BLaER1 (cell line): ENCODE measurements around the gene LDB2.

Experiments used
- H3K27ac ChIP-seq: shearing (Covaris generic); formaldehyde crosslinking; 2 replicates; pipeline ENCODE4 v1.8.1; 2022
- H3K27me3 ChIP-seq: shearing (Covaris generic); formaldehyde crosslinking; 2 replicates; pipeline ENCODE4 v1.8.1; 2022
- H3K36me3 ChIP-seq: shearing (Covaris generic); formaldehyde crosslinking; 2 replicates; pipeline ENCODE4 v1.8.1; 2022
- H3K4me1 ChIP-seq: shearing (Covaris generic); formaldehyde crosslinking; 2 replicates; pipeline ENCODE4 v1.8.1; 2022
- H3K4me2 ChIP-seq: shearing (Covaris generic); formaldehyde crosslinking; 2 replicates; pipeline ENCODE4 v1.8.1; 2022
- H3K4me3 ChIP-seq: shearing (Covaris generic); formaldehyde crosslinking; 2 replicates; pipeline ENCODE4 v1.8.1; 2022
- H3K9ac ChIP-seq: shearing (Covaris generic); formaldehyde crosslinking; 2 replicates; pipeline ENCODE4 v1.8.1; 2022
- H3K9me3 ChIP-seq: shearing (Covaris generic); formaldehyde crosslinking; 2 replicates; pipeline ENCODE4 v1.8.1; 2022
- H4K20me1 ChIP-seq: shearing (Covaris generic); formaldehyde crosslinking; 2 replicates; pipeline ENCODE4 v1.8.1; 2022
- Cebpa-rat ChIP-seq: shearing (Covaris generic); IDR thresholded peaks from 2 replicates; pipeline ENCODE4 v1.8.1; 2022

Gene LDB2

DNA sequence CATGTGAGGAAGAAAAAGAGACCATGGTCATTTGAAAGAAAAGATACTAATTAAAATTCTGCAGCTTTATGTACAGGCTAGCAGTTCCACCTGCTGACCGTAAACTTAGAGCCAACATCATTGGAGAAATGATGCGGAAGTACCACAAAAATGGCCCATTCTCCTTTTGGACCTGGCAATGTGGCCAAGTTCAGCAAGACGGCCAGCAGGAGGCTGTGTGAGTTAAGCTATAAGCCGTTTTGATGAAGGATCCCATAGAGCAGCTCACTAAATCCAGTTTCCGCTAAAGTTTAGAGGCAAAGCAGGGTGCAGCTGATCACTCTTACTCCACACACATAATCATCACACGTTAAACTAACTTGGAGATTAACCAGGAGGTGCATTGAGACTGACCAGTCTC lies 133.8 kb downstream of the LDB2 start:
- no peaks in the 10 kb centered on the region for H3K36me3 ChIP-seq
- H3K27ac ChIP-seq: no peak overlapping the region
- no peak for TF ChIP-seq Cebpa-rat
- no peaks in the 10 kb centered on the region for H3K9me3 ChIP-seq
- H4K20me1 ChIP-seq: no peaks in the 10 kb centered on the region
- H3K4me3 ChIP-seq: no peak overlapping the region
- H3K27me3 ChIP-seq: no peaks in the 10 kb centered on the region
- no peak overlapping the region for H3K4me2 ChIP-seq
- H3K4me1 ChIP-seq: no peaks in the 10 kb centered on the region
- H3K9ac ChIP-seq: no peak overlapping the region

DNA sequence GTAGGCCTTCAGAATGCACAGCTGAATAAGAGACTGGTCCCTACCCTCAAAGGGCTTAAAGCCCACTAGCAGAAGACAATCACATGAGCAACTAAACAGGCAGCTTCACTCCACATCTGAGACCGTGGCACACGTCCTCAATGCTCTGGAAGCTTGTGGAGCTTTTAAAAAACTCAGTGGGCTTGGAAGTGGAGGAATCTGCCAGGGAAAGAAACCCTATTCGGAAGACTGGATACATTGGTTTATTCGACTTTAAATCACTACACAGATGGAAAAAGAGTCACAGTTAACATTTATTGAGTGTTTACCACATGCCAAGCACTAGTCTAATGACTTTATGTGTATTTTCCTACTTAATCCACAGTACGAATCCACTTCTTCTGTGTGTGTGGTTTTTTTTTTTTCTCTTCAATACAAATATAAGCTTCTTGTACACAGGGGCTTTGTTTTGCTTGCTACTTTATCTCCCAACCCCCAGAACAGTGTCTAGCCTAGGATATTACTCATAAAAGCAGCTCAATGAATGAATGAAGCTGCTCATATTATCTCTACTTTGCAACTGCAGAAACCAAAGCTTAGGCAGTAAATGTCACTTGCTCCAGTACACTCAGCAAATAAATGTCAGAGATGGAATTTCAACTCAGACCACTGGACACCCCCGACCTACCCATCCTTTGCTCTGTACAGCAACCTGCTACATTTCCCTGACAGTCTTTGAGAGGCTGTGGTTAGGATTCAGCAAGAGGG lies 137.7 kb downstream of the LDB2 start:
- TF ChIP-seq Cebpa-rat: no peak
- Histone ChIP-seq H3K27ac (no peak overlapping the region), H4K20me1 (no peaks in the 10 kb centered on the region), H3K4me1 (no peaks in the 10 kb centered on the region), H3K4me3 (no peak overlapping the region), H3K9me3 (no peaks in the 10 kb centered on the region), H3K9ac (no peak overlapping the region), H3K27me3 (no peaks in the 10 kb centered on the region), H3K4me2 (no peak overlapping the region), H3K36me3 (no peaks in the 10 kb centered on the region)

DNA sequence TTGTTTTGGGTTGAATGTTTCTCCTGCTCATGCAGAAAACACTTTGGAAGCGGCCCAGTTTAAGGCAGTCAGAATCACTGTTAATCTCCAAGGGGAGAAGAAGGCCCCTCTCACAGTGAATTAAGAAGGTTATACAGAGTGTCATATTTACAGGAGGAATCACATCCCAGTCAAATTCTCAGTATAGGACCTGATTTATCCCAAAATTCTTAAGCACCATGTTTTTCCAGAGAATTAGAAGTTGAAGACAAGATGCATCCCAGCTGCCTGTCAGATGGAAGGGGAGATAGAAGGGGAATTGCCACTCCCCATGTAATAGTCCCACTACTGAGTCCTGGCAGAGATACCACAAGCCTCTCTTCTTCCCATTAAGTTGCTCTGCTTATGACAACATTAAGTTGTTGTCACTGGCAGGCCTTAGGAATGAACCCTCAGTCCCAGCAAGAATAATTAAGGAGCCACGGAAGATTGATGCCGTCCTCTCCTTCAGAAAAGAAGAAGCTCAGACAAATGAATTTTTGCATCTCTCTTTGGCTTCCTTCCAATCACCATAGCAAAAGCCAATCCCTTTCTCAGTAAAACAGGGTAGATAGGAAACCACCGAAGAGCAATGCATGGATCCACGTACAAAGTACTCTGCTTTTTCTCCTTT lies 138.4 kb downstream of the LDB2 start:
- no peaks in the 10 kb centered on the region for H3K27me3 ChIP-seq

DNA sequence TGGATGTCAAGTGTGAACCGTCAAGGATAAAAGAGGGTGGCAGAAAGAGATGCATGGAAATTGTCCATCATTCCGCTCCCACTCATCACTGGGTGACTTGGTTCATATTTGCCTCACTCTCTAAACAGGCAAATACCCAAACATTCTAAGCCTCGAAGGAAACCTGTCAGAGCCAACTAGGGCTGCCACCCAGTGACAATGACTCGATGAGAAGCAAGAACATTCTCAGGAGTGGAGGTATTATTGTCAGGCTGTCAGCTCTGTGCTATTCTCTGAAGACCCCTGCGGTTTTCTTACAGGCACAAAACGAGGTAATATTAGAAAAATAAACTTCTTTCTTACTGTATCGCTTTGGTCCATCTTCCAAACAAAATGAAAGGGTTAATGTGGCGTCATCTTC lies 139.6 kb downstream of the LDB2 start:
- Histone ChIP-seq H3K4me3 (no peak overlapping the region), H3K4me2 (no peak overlapping the region), H3K27me3 (no peaks in the 10 kb centered on the region), H3K9me3 (no peaks in the 10 kb centered on the region), H4K20me1 (no peaks in the 10 kb centered on the region), H3K36me3 (no peaks in the 10 kb centered on the region), H3K27ac (no peak overlapping the region), H3K4me1 (no peaks in the 10 kb centered on the region), H3K9ac (no peak overlapping the region)
- TF ChIP-seq Cebpa-rat: no peak

More for the DNA sequence above, 138.4 kb downstream of the LDB2 start:
- TF ChIP-seq Cebpa-rat: no peak
- Histone ChIP-seq H3K27ac (no peak overlapping the region), H3K4me1 (no peaks in the 10 kb centered on the region), H3K36me3 (no peaks in the 10 kb centered on the region), H3K4me3 (no peak overlapping the region), H3K9me3 (no peaks in the 10 kb centered on the region), H4K20me1 (no peaks in the 10 kb centered on the region), H3K4me2 (no peak overlapping the region), H3K9ac (no peak overlapping the region)

DNA sequence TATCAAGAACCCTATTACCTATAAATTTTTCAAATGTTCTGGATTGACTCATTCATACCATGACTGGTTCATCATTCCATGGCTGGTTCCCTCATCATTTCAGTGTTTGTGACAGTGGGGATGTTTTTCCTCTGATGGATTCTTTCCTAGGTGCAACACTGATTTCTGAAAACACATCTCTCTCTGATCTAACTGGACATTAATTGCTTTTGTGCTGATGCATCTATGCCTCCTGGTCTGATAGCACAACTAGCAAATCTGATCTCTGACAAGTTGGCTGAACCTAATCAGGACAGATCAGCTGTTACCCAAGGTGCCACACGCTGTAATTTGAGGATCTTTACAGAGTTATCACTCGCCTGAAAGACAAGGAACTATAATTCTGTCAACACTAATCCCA lies 140.2 kb downstream of the LDB2 start:
- H3K9me3 ChIP-seq: no peaks in the 10 kb centered on the region
- no peaks in the 10 kb centered on the region for H4K20me1 ChIP-seq
- no peaks in the 10 kb centered on the region for H3K27me3 ChIP-seq
- H3K36me3 ChIP-seq: no peaks in the 10 kb centered on the region
- H3K9ac ChIP-seq: no peak overlapping the region
- no peaks in the 10 kb centered on the region for H3K4me1 ChIP-seq
- H3K4me3 ChIP-seq: no peak overlapping the region
- no peak overlapping the region for H3K27ac ChIP-seq
- H3K4me2 ChIP-seq: no peak overlapping the region
- TF ChIP-seq Cebpa-rat: no peak

GRCh38 chr4:16757080-16757521 lies 141.3 kb downstream of the LDB2 start:
- no peaks in the 10 kb centered on the region for H3K36me3 ChIP-seq
- H3K4me3 ChIP-seq: no peak overlapping the region
- H3K9me3 ChIP-seq: no peaks in the 10 kb centered on the region

DNA sequence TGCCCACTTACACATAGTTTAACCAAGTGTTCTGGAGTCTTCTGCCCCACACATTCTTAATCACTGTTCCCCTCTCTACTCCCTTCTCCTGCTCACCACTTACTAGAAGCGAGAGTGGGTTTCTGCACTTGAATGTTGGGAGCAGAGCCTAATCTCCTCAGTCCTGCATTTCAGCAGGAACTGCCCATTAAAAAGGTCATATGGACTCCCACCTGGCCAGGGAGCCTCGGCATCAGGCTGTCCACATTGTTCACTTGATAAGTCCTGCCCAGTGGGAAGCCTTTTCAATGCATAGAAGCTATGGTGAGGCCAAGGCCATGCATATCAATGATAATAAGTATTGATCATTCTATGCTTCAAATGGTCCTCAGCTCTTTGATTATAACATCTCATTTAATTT lies 144.3 kb downstream of the LDB2 start:
- Histone ChIP-seq H3K27ac (no peak overlapping the region), H3K36me3 (no peaks in the 10 kb centered on the region), H3K9me3 (no peaks in the 10 kb centered on the region), H3K27me3 (no peaks in the 10 kb centered on the region), H3K9ac (no peak overlapping the region), H3K4me3 (no peak overlapping the region), H3K4me1 (no peaks in the 10 kb centered on the region), H3K4me2 (no peak overlapping the region), H4K20me1 (no peaks in the 10 kb centered on the region)
- no peak for TF ChIP-seq Cebpa-rat

More at GRCh38 chr4:16757080-16757521, 141.3 kb downstream of the LDB2 start:
- H4K20me1 ChIP-seq: no peaks in the 10 kb centered on the region
- H3K27ac ChIP-seq: no peak overlapping the region
- H3K4me2 ChIP-seq: no peak overlapping the region
- H3K9ac ChIP-seq: no peak overlapping the region
- no peaks in the 10 kb centered on the region for H3K27me3 ChIP-seq
- H3K4me1 ChIP-seq: no peaks in the 10 kb centered on the region
- TF ChIP-seq Cebpa-rat: no peak

DNA sequence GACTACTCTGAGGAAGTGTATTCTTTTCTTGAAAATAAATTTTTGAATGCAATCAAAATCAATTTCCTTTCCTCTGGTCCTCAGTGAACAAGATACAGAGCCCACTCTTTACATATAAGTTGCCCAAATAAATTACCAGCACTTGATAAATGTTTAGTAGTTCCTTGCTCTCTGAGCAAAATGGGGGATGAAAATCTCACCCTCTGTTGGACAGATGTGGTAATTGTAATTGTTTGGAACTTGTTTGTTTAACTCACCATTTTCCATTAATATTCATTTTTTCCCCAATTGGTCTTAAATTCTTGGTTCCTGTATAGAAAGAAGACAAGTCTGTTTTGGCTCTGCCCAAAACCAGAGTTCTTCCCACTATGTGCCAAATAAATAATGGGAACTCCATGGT lies 146.3 kb downstream of the LDB2 start:
- no peak overlapping the region for H3K4me3 ChIP-seq
- no peak for TF ChIP-seq Cebpa-rat
- H4K20me1 ChIP-seq: no peaks in the 10 kb centered on the region
- no peaks in the 10 kb centered on the region for H3K36me3 ChIP-seq
- H3K9me3 ChIP-seq: no peaks in the 10 kb centered on the region
- no peaks in the 10 kb centered on the region for H3K4me1 ChIP-seq
- H3K27me3 ChIP-seq: no peaks in the 10 kb centered on the region
- no peak overlapping the region for H3K9ac ChIP-seq
- H3K4me2 ChIP-seq: no peak overlapping the region
- no peak overlapping the region for H3K27ac ChIP-seq

DNA sequence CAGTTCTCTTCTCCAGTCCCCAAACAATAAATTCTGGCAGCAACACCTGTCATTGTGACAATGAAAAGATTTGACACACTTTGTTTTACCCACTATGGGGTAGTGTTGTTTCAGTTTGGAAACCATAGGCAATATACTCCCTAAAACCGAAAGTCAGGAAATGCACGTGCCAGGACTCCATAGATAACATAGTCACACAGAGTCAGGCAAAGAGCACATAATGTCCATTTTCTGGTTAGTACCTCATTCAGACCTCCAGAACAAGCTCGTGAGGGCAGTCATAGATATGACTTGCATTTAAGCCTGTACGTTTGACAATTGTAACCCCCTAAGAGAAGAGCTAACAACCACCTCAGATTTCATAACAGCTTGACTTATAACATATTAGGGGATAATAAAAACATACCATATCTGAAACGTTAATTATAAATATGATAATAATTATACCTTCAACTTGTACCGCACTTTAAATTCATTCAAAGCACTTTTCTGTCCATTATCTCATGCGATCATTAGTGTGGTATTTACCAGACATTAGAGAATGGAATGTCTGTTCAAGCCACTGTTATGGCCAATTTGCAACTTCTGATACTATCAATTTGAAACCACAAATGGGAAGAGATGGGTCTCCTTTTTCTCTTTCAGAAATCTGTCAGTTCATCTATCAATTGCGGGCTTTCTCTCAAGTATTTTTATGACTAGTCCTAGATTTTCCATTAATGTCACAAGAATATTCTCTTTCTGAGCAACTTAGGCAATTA lies 147.4 kb downstream of the LDB2 start:
- no peak for TF ChIP-seq Cebpa-rat
- Histone ChIP-seq H3K4me1 (no peaks in the 10 kb centered on the region), H3K9ac (no peak overlapping the region), H3K36me3 (no peaks in the 10 kb centered on the region), H3K4me3 (no peak overlapping the region), H3K4me2 (no peak overlapping the region), H3K27me3 (no peaks in the 10 kb centered on the region), H4K20me1 (no peaks in the 10 kb centered on the region), H3K27ac (no peak overlapping the region), H3K9me3 (no peaks in the 10 kb centered on the region)

- H3K9ac ChIP-seq: no peak overlapping the region
- no peaks in the 10 kb centered on the region for H3K27me3 ChIP-seq
- H3K4me1 ChIP-seq: no peaks in the 10 kb centered on the region
- no peaks in the 10 kb centered on the region for H3K36me3 ChIP-seq
- no peak overlapping the region for H3K27ac ChIP-seq
- no peaks in the 10 kb centered on the region for H4K20me1 ChIP-seq
- H3K4me2 ChIP-seq: no peak overlapping the region
- no peak overlapping the region for H3K4me3 ChIP-seq
- no peak for TF ChIP-seq Cebpa-rat
- H3K9me3 ChIP-seq: no peaks in the 10 kb centered on the region
These were observed 148.2 kb downstream of the LDB2 start for GRCh38 chr4:16750216-16750615.
